A549 (cell line): ENCODE data around the gene ADORA1. TPM values are rescaled to one million over a fixed set of nuclear protein-coding genes. Genes with fewer than 3 reads are reported as not detected.

Experiments used
- ATAC-seq, 2 experiments: fragments of 200-7000 bp in 1 of 2; fragments of >200 bp in 1 of 2; cut with Nextera tagmentation in 1 of 2; cut with Tn5 transposase in 1 of 2; 3 replicates each; pipeline versions ENCODE4 v1.8.0 to v1.9.1; 2018 to 2020; ENCODE audit warnings: mild to moderate bottlenecking in 1 of 2, moderate library complexity in 1 of 2
- CTCF ChIA-PET: fragments of 300-600 bp; sonication (Branson Sonifier 250); formaldehyde crosslinking; extraction: SDS; loops from one replicate; lab custom pipeline; 2021; ENCODE audit warnings: antibody characterized with exemption, inconsistent platforms; lab: Yijun Ruan, JAX
- POLR2A ChIA-PET: fragments of 350-600 bp; formaldehyde crosslinking; extraction: SDS; loops from one replicate; lab custom pipeline; 2021; ENCODE audit warnings: antibody characterized with exemption, inconsistent platforms; lab: Yijun Ruan, JAX
- DNase-seq, 2 experiments: peaks; one replicate each; pipeline versions ENCODE4 v3.0.0 to v3.0.0-alpha.2; 2011 to 2016; ENCODE audit warnings: low read depth in 1 of 2, low spot score in 1 of 2
- FAIRE-seq: peaks from 2 replicates; lab custom pipeline; 2011; peaks lifted over from hg19 to GRCh38; lab: Jason Lieb, UNC
- H3K27ac ChIP-seq, 2 experiments: fragments of >200 bp; sonication (Bioruptor Twin); formaldehyde crosslinking; 3 replicates each; pipeline ENCODE4 v1.5.1; 2016 to 2017
- H3K4me1 ChIP-seq: fragments of >200 bp; sonication (Bioruptor Twin); formaldehyde crosslinking; 3 replicates; pipeline ENCODE4 v1.6.1; 2016
- H3K4me2 ChIP-seq: fragments of >200 bp; sonication (Bioruptor Twin); formaldehyde crosslinking; 3 replicates; pipeline ENCODE4 v1.6.1; 2016
- H3K4me3 ChIP-seq: fragments of >200 bp; sonication (Bioruptor Twin); formaldehyde crosslinking; 3 replicates; pipeline ENCODE4 v1.5.1; 2016
- H3K9me3 ChIP-seq: fragments of >200 bp; sonication (Bioruptor Twin); formaldehyde crosslinking; 3 replicates; pipeline ENCODE4 v1.6.1; 2016
- CBX8 ChIP-seq: fragments of 200-600 bp; sonication (generic); IDR thresholded peaks from 2 replicates; pipeline ENCODE4 v1.6.1; 2016
- CEBPB ChIP-seq, 2 experiments: fragments of >200 bp in 1 of 2; sonication (Bioruptor Twin) in 1 of 2; formaldehyde crosslinking in 1 of 2; IDR thresholded peaks; 2 replicates each; pipeline ENCODE4 v1.6.1; 2012 to 2016
- CHD2 ChIP-seq: fragments of 150-350 bp; IDR thresholded peaks from 2 replicates; pipeline ENCODE4 v1.6.1; 2014; ENCODE audit warnings: low read length; ENCODE audit not compliant: partially characterized antibody
- CHD4 ChIP-seq: fragments of 200-600 bp; sonication (generic); IDR thresholded peaks from 2 replicates; pipeline ENCODE4 v1.6.1; 2016; ENCODE audit warnings: antibody characterized with exemption, mild to moderate bottlenecking, borderline replicate concordance
- E2F6 ChIP-seq: IDR thresholded peaks from 2 replicates; pipeline ENCODE4 v1.6.1; 2012; ENCODE audit warnings: low read depth, borderline replicate concordance
- FOSB ChIP-seq: fragments of 250-450 bp; sonication (Bioruptor Pico); IDR thresholded peaks from 2 replicates; pipeline ENCODE4 v1.5.0; 2020; ENCODE audit warnings: mild to moderate bottlenecking, moderate library complexity
- FOSL2 ChIP-seq, 2 experiments: fragments of 450-650 bp in 1 of 2; fragments of >200 bp in 1 of 2; sonication (Bioruptor Twin) in 1 of 2; formaldehyde crosslinking; IDR thresholded peaks; 2 replicates each; pipeline versions ENCODE4 v1.5.0 to v1.6.1; 2016 to 2020; ENCODE audit warnings: mild to moderate bottlenecking in 1 of 2, moderate library complexity in 1 of 2
- HDAC2 ChIP-seq: fragments of 200-600 bp; sonication (generic); IDR thresholded peaks from 2 replicates; pipeline ENCODE4 v1.6.1; 2016
- HEYL ChIP-seq: fragments of 250-450 bp; sonication (Bioruptor Pico); IDR thresholded peaks from 2 replicates; pipeline ENCODE4 v1.8.0; 2021; ENCODE audit warnings: mild to moderate bottlenecking, moderate library complexity
- HMGXB4 ChIP-seq: fragments of 250-450 bp; sonication (Bioruptor Pico); IDR thresholded peaks from 2 replicates; pipeline ENCODE4 v1.5.0; 2021; ENCODE audit warnings: mild to moderate bottlenecking, moderate library complexity, borderline replicate concordance
- HOXB5 ChIP-seq: fragments of 250-450 bp; sonication (Bioruptor Pico); IDR thresholded peaks from 2 replicates; pipeline ENCODE4 v1.5.0; 2020; ENCODE audit warnings: mild to moderate bottlenecking, moderate library complexity
- MAX ChIP-seq: IDR thresholded peaks from 2 replicates; pipeline ENCODE4 v1.6.1; 2012
- PBX3 ChIP-seq: IDR thresholded peaks from 2 replicates; pipeline ENCODE4 v1.6.1; 2012
- PHF8 ChIP-seq: fragments of 200-600 bp; sonication (generic); IDR thresholded peaks from 2 replicates; pipeline ENCODE4 v1.6.1; 2016; ENCODE audit warnings: low read depth, mild to moderate bottlenecking, antibody characterized with exemption, moderate library complexity, borderline replicate concordance
- POLR2A ChIP-seq: IDR thresholded peaks from 2 replicates; pipeline ENCODE4 v1.6.1; 2012; ENCODE audit warnings: mild to moderate bottlenecking, low read length
- POLR2AphosphoS2 ChIP-seq: conservative IDR thresholded peaks from 2 replicates; pipeline ENCODE4 v1.6.1; 2012; ENCODE audit warnings: low read length, improper control_type of control experiment, inconsistent platforms
- RARB ChIP-seq: fragments of 250-450 bp; sonication (Bioruptor Pico); IDR thresholded peaks from 2 replicates; pipeline ENCODE4 v1.8.0; 2021; ENCODE audit warnings: mild to moderate bottlenecking, moderate library complexity
- REST ChIP-seq: fragments of 200-600 bp; sonication (generic); IDR thresholded peaks from 2 replicates; pipeline ENCODE4 v1.6.1; 2016; ENCODE audit warnings: antibody characterized with exemption, mild to moderate bottlenecking, moderate library complexity
- SREBF2 ChIP-seq: fragments of 450-650 bp; IDR thresholded peaks from 2 replicates; pipeline ENCODE4 v1.6.1; 2014; ENCODE audit warnings: mild to moderate bottlenecking, moderate library complexity
- TFCP2L1 ChIP-seq: fragments of 250-450 bp; sonication (Bioruptor Pico); IDR thresholded peaks from 2 replicates; pipeline ENCODE4 v1.5.0; 2021; ENCODE audit warnings: mild to moderate bottlenecking
- USF2 ChIP-seq: fragments of 450-650 bp; IDR thresholded peaks from 2 replicates; pipeline ENCODE4 v1.6.1; 2014; ENCODE audit warnings: antibody characterized with exemption
- ZSCAN20 ChIP-seq: fragments of 250-450 bp; sonication (Bioruptor Pico); IDR thresholded peaks from 2 replicates; pipeline ENCODE4 v1.8.0; 2022; ENCODE audit warnings: mild to moderate bottlenecking, moderate library complexity
- WGBS: methylation state at CpG from one replicate; pipeline ENCODE4 v1.1.6; 2017; ENCODE audit errors: missing lambda C conversion rate; 5-methylcytosine and 5-hydroxymethylcytosine counted together
- polyA plus RNA-seq, 4 experiments: library from polyadenylated mRNA; depleted of rRNA in 3 of 4; stranded (reverse); fragments of >200 nt; fragmentation: RNase III in 1 of 4; extraction: RNeasy Plus Mini Kit Qiagen cat#74134 plus additional on column Dnase treatment in 1 of 4; gene quantifications; 2 replicates in 3 of 4; 3 replicates in 1 of 4; pipeline ENCODE4 v1.2.3, GENCODE V29; 2011 to 2017

Gene ADORA1
- polyA plus RNA-seq, 2 of the 4 experiments (the other 2 are of a cell fraction), result 0.48 to 2.4 TPM

- Histone ChIP-seq H3K4me1 (no peaks in the 10 kb centered on the region), H3K27ac (no peak overlapping the region), H3K4me3 (no peak overlapping the region), H3K9me3 (peaks cover 8% of the 10 kb centered on the region), H3K4me2 (no peak overlapping the region)
- ATAC-seq (no peak), FAIRE-seq (no peak), DNase-seq (no peak)
- ChIA-PET POLR2A (no interaction called here), CTCF (interaction anchor here (0.9 to 4.4 kb wide), 6 partner anchors 13 to 116 kb away, joined by 3 to 20 read pairs (median 8); no protein-coding TSS in a partner anchor)
- TF ChIP-seq ZSCAN20 (CRISPR knock-in tag), result no peak
- no peak for TF ChIP-seq CEBPB (IDR thresholded peaks at IDR 0.05)
- TF ChIP-seq MAX, result no peak
- no peak for TF ChIP-seq PHF8
- TF ChIP-seq CBX8, result no peak
- TF ChIP-seq HOXB5 (CRISPR knock-in tag), result no peak
- TF ChIP-seq REST, result no peak
- no peak for TF ChIP-seq E2F6
- no peak for TF ChIP-seq POLR2AphosphoS2
- no peak for TF ChIP-seq CHD2
- TF ChIP-seq POLR2A, result no peak
- no peak for TF ChIP-seq TFCP2L1 (CRISPR knock-in tag)
- TF ChIP-seq HEYL, result no peak
- no peak for TF ChIP-seq SREBF2
- no peak for TF ChIP-seq CHD4
- TF ChIP-seq USF2, result no peak
- no peak for TF ChIP-seq RARB (CRISPR knock-in tag)
- TF ChIP-seq FOSB (CRISPR knock-in tag), result no peak
- TF ChIP-seq PBX3, result no peak
- WGBS, result 65% methylated on average over 7 of the region's 7 CpGs
Observed at GRCh38 chr1:203099805-203100515, 27.6 kb upstream of the ADORA1 start.

GRCh38 chr1:203100516-203100869 lies 27.0 kb upstream of the ADORA1 start:
- Histone ChIP-seq H3K9me3 (peaks cover 6% of the 10 kb centered on the region; the same call in 2 of the 3 replicates), H3K27ac (no peak overlapping the region), H3K4me2 (no peak overlapping the region), H3K4me1 (no peaks in the 10 kb centered on the region), H3K4me3 (no peak overlapping the region)
- ATAC-seq, result no peak
- FAIRE-seq, result no peak
- DNase-seq, result no peak
- POLR2A ChIA-PET, result no interaction called here
- TF ChIP-seq CHD4, result no peak
- no peak for TF ChIP-seq FOSL2 (IDR thresholded peaks at IDR 0.05)
- no peak for TF ChIP-seq FOSL2 (CRISPR knock-in tag; IDR thresholded peaks at IDR 0.05)
- no peak for TF ChIP-seq CHD2
- no peak for TF ChIP-seq HMGXB4 (CRISPR knock-in tag)
- TF ChIP-seq HEYL, result no peak
- no peak for TF ChIP-seq SREBF2
- no peak for TF ChIP-seq PBX3
- TF ChIP-seq E2F6, result no peak
- no peak for TF ChIP-seq HDAC2
- CTCF ChIA-PET, result interaction anchor here (0.9 to 3.0 kb wide), 4 partner anchors 13 to 116 kb away, joined by 3 to 14 read pairs (median 3); no protein-coding TSS in a partner anchor
